ENCODE results near the gene SMARCD1.

DNA sequence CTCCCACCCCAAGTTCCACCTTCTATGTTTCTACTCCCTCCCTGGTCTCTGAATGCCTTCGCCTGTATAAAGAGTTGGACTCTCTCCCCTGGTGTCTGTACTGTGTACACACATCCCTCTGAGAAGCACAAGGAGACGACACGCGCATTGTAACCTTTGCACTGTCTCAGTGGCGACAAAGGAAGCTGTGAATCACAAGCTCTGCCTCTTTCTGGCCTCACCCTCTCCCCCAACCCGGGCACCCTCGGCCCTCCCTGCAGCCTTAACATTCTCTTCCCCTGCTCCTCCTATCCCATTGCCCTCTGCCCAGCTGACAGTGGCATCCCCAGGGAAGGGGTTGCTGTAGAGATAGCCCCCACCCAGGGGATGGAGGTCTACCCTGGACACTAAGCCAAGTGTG lies 2.5 kb upstream of the SMARCD1 start:
- TF ChIP-seq POLR2A (IDR thresholded peaks at IDR 0.05), result no peak
- TF ChIP-seq, protein P1, sequence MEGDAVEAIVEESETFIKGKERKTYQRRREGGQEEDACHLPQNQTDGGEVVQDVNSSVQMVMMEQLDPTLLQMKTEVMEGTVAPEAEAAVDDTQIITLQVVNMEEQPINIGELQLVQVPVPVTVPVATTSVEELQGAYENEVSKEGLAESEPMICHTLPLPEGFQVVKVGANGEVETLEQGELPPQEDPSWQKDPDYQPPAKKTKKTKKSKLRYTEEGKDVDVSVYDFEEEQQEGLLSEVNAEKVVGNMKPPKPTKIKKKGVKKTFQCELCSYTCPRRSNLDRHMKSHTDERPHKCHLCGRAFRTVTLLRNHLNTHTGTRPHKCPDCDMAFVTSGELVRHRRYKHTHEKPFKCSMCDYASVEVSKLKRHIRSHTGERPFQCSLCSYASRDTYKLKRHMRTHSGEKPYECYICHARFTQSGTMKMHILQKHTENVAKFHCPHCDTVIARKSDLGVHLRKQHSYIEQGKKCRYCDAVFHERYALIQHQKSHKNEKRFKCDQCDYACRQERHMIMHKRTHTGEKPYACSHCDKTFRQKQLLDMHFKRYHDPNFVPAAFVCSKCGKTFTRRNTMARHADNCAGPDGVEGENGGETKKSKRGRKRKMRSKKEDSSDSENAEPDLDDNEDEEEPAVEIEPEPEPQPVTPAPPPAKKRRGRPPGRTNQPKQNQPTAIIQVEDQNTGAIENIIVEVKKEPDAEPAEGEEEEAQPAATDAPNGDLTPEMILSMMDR (IDR thresholded peaks at IDR 0.05), result no peak
